H9 (cell line): Measurements from ENCODE around the gene OLFM4. TPM values are rescaled to one million over a fixed set of nuclear protein-coding genes. Genes with fewer than 3 reads are reported as not detected.

Source experiments
- DNase-seq: peaks from one replicate; pipeline ENCODE4 v3.0.0-alpha.2; 2017
- H2AFZ ChIP-seq: one replicate; pipeline ENCODE4 v1.6.1; 2013; ENCODE audit warnings: mild to moderate bottlenecking, low read length, control low read depth, moderate library complexity
- H2AK5ac ChIP-seq: 2 replicates; pipeline ENCODE4 v1.6.1; 2013; ENCODE audit warnings: low read length, control low read depth, mixed read lengths; ENCODE audit not compliant: insufficient read length
- H2BK120ac ChIP-seq: one replicate; pipeline ENCODE4 v1.6.1; 2013; ENCODE audit warnings: low read depth, mild to moderate bottlenecking, low read length, control low read depth, inconsistent platforms; ENCODE audit not compliant: poor library complexity, severe bottlenecking
- H2BK12ac ChIP-seq: 2 replicates; pipeline ENCODE4 v1.6.1; 2013; ENCODE audit warnings: low read length, control low read depth, mixed read lengths, low read depth; ENCODE audit not compliant: insufficient read length
- H2BK15ac ChIP-seq: 2 replicates; pipeline ENCODE4 v1.6.1; 2013; ENCODE audit warnings: low read depth, low read length, control low read depth
- H2BK20ac ChIP-seq: one replicate; pipeline ENCODE4 v1.6.1; 2013; ENCODE audit warnings: low read depth, mild to moderate bottlenecking, low read length, control low read depth, inconsistent platforms; ENCODE audit not compliant: poor library complexity, severe bottlenecking
- H2BK5ac ChIP-seq: 2 replicates; pipeline ENCODE4 v1.6.1; 2013; ENCODE audit warnings: low read length, control low read depth, mixed read lengths; ENCODE audit not compliant: insufficient read length
- H3K14ac ChIP-seq: 2 replicates; pipeline ENCODE4 v1.6.1; 2013; ENCODE audit warnings: low read length, control low read depth; ENCODE audit not compliant: insufficient read depth
- H3K18ac ChIP-seq: 2 replicates; pipeline ENCODE4 v1.6.1; 2013; ENCODE audit warnings: low read depth, mild to moderate bottlenecking, mixed read lengths, low read length, control low read depth; ENCODE audit not compliant: insufficient read length
- H3K23ac ChIP-seq: 2 replicates; pipeline ENCODE4 v1.6.1; 2013; ENCODE audit warnings: low read length, control low read depth, mixed read lengths, low read depth; ENCODE audit not compliant: insufficient read length
- H3K23me2 ChIP-seq: 2 replicates; pipeline ENCODE4 v1.6.1; 2013; ENCODE audit warnings: low read depth, mild to moderate bottlenecking, mixed read lengths, low read length, control low read depth; ENCODE audit not compliant: insufficient read length, poor library complexity, severe bottlenecking
- H3K27ac ChIP-seq: 2 replicates; pipeline ENCODE4 v1.5.1; 2013; ENCODE audit warnings: low read length, control low read depth, mixed read lengths, low read depth; ENCODE audit not compliant: insufficient read length
- H3K27me3 ChIP-seq: 2 replicates; pipeline ENCODE4 v1.6.1; 2013; ENCODE audit warnings: low read length, control low read depth, inconsistent platforms; ENCODE audit not compliant: insufficient read depth
- H3K4ac ChIP-seq: 2 replicates; pipeline ENCODE4 v1.6.1; 2013; ENCODE audit warnings: low read depth, mild to moderate bottlenecking, control low read depth, inconsistent platforms, low read length, moderate library complexity
- H3K4me1 ChIP-seq: 2 replicates; pipeline ENCODE4 v1.6.1; 2013; ENCODE audit warnings: low read length, control low read depth, inconsistent platforms; ENCODE audit not compliant: insufficient read depth
- H3K4me2 ChIP-seq: 2 replicates; pipeline ENCODE4 v1.6.1; 2013; ENCODE audit warnings: low read length, control low read depth, mixed read lengths; ENCODE audit not compliant: insufficient read length, insufficient read depth
- H3K56ac ChIP-seq: 2 replicates; pipeline ENCODE4 v1.6.1; 2013; ENCODE audit warnings: low read depth, mild to moderate bottlenecking, mixed read lengths, low read length, control low read depth; ENCODE audit not compliant: insufficient read length
- H3K79me1 ChIP-seq: 2 replicates; pipeline ENCODE4 v1.6.1; 2013; ENCODE audit warnings: low read depth, mild to moderate bottlenecking, moderate library complexity, low read length, control low read depth, inconsistent platforms; ENCODE audit not compliant: insufficient read depth, poor library complexity, severe bottlenecking
- H3K79me2 ChIP-seq: 2 replicates; pipeline ENCODE4 v1.6.1; 2013; ENCODE audit warnings: low read length, control low read depth, inconsistent platforms; ENCODE audit not compliant: insufficient read depth
- H3K9ac ChIP-seq: 2 replicates; pipeline ENCODE4 v1.6.1; 2013; ENCODE audit warnings: low read length, control low read depth, mixed read lengths; ENCODE audit not compliant: insufficient read length; ENCODE audit errors: extremely low read depth
- H3K9me3 ChIP-seq: one replicate; pipeline ENCODE4 v1.6.1; 2013; ENCODE audit warnings: low read depth, low read length, inconsistent platforms; ENCODE audit not compliant: control insufficient read depth
- H3T11ph ChIP-seq: one replicate; pipeline ENCODE4 v1.6.1; 2013; ENCODE audit warnings: mild to moderate bottlenecking, low read length, control low read depth, inconsistent platforms
- H4K20me1 ChIP-seq: one replicate; pipeline ENCODE4 v1.6.1; 2013; ENCODE audit not compliant: control insufficient read depth, insufficient read length, insufficient read depth
- H4K5ac ChIP-seq: 2 replicates; pipeline ENCODE4 v1.6.1; 2013; ENCODE audit warnings: low read depth, mild to moderate bottlenecking, mixed read lengths, low read length, control low read depth; ENCODE audit not compliant: insufficient read length
- H4K8ac ChIP-seq: replicated peaks from 2 replicates; pipeline ENCODE4 v1.6.1; 2013; ENCODE audit warnings: low read length, control low read depth, mixed read lengths, low read depth; ENCODE audit not compliant: insufficient read length
- H4K91ac ChIP-seq: 2 replicates; pipeline ENCODE4 v1.6.1; 2013; ENCODE audit warnings: low read depth, mild to moderate bottlenecking, moderate library complexity, mixed read lengths, low read length, control low read depth; ENCODE audit not compliant: insufficient read length
- H3K27ac Mint-ChIP-seq, 3 experiments: 2 replicates in 2 of 3; 3 replicates in 1 of 3; pipeline ENCODE4 v1.8.0; 2020 to 2021; ENCODE audit warnings: mixed read lengths in 3 of 3, mild to moderate bottlenecking in 1 of 3, moderate library complexity in 1 of 3
- H3K27me3 Mint-ChIP-seq: 2 replicates; pipeline ENCODE4 v1.8.0; 2021; ENCODE audit warnings: low read depth, mild to moderate bottlenecking, moderate library complexity, mixed read lengths
- H3K36me3 Mint-ChIP-seq, 3 experiments: 2 replicates in 2 of 3; 3 replicates in 1 of 3; pipeline ENCODE4 v1.8.0; 2020 to 2021; ENCODE audit warnings: low read depth in 3 of 3, mixed read lengths in 3 of 3; ENCODE audit not compliant: insufficient read depth in 1 of 3
- H3K4me1 Mint-ChIP-seq, 2 experiments: 2 replicates each; pipeline ENCODE4 v1.8.0; 2020; ENCODE audit warnings: mixed read lengths in 2 of 2
- H3K4me3 Mint-ChIP-seq, 2 experiments: 2 replicates in 1 of 2; 3 replicates in 1 of 2; pipeline ENCODE4 v1.8.0; 2020 to 2021; ENCODE audit warnings: mild to moderate bottlenecking in 2 of 2, mixed read lengths in 2 of 2, moderate library complexity in 1 of 2
- H3K9me3 Mint-ChIP-seq, 2 experiments: 2 replicates in 1 of 2; 3 replicates in 1 of 2; pipeline ENCODE4 v1.8.0; 2020; ENCODE audit warnings: mild to moderate bottlenecking in 2 of 2, mixed read lengths in 2 of 2, moderate library complexity in 1 of 2
- WGBS: extraction: QIAGEN DNeasy Blood & Tissue Kit; methylation state at CpG from one replicate; pipeline ENCODE4 v1.1.7; 2013; ENCODE audit warnings: missing lambda C conversion rate, low lambda C conversion rate, mixed read lengths; ENCODE audit not compliant: insufficient read length; ENCODE audit errors: extremely low coverage; 5-methylcytosine and 5-hydroxymethylcytosine counted together
- total RNA-seq: library from RNA; stranded (reverse); gene quantifications from 2 replicates; pipeline ENCODE4 v1.2.1, GENCODE V29; 2021
- TF ChIP-seq, protein P1 (sequence below): fragments of 200-600 bp; sonication (generic); conservative IDR thresholded peaks from 3 replicates; pipeline ENCODE4 v1.8.0; 2021; ENCODE audit warnings: antibody characterized with exemption, mild to moderate bottlenecking

OLFM4 gene
- total RNA-seq, 1 experiment from 2014 or later, result not detected

DNA sequence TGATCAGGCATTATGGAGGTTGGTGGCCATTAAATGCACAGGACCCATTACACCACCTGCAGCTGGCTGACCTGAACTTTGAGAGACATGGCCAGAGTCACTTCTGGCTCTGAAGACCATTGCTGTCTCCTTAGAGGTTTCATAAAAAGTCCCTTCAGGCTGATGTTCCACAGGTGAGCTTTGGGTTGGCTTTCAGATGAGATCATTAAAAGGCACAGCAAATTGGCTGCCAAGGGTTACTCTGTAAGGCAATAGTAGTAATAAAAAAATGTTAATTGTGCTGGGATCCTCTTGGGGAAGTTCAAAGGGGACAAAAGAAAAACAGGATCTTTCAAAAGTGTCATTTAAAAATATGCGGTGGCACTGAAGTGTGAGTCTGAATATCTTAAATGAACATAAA lies 4.2 kb downstream of the OLFM4 start:
- H3K14ac ChIP-seq, result no peak overlapping the region
- H2AK5ac ChIP-seq, result no peak overlapping the region
- H4K20me1 ChIP-seq, result no peaks in the 10 kb centered on the region
- H3K9ac ChIP-seq, result no peak overlapping the region
- H4K91ac ChIP-seq, result no peak overlapping the region
- no peak overlapping the region for H2BK120ac ChIP-seq
- 0 out of 2 replicates have a peak, but pooled peaks cover 2% of the 10 kb centered on the region for H3K4me1 ChIP-seq
- no peak overlapping the region for H3K23ac ChIP-seq
- no peak overlapping the region for H2BK5ac ChIP-seq
- H3K56ac ChIP-seq, result no peak overlapping the region
- no CpG with 5 or more reads among the region's 1 CpG for WGBS
- no peak overlapping the region for H4K8ac ChIP-seq
- no peaks in the 10 kb centered on the region for H3K27me3 ChIP-seq
- no peaks in the 10 kb centered on the region for H3K9me3 Mint-ChIP-seq
- no peak overlapping the region for H2BK15ac ChIP-seq
- no peaks in the 10 kb centered on the region for H3K79me2 ChIP-seq
- TF ChIP-seq, protein P1, sequence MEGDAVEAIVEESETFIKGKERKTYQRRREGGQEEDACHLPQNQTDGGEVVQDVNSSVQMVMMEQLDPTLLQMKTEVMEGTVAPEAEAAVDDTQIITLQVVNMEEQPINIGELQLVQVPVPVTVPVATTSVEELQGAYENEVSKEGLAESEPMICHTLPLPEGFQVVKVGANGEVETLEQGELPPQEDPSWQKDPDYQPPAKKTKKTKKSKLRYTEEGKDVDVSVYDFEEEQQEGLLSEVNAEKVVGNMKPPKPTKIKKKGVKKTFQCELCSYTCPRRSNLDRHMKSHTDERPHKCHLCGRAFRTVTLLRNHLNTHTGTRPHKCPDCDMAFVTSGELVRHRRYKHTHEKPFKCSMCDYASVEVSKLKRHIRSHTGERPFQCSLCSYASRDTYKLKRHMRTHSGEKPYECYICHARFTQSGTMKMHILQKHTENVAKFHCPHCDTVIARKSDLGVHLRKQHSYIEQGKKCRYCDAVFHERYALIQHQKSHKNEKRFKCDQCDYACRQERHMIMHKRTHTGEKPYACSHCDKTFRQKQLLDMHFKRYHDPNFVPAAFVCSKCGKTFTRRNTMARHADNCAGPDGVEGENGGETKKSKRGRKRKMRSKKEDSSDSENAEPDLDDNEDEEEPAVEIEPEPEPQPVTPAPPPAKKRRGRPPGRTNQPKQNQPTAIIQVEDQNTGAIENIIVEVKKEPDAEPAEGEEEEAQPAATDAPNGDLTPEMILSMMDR, result no peak
- no peak overlapping the region for H2BK20ac ChIP-seq
- H3T11ph ChIP-seq, result no peak overlapping the region
- H3K27ac ChIP-seq, result no peak overlapping the region
- no peaks in the 10 kb centered on the region for H3K79me1 ChIP-seq
- no peak overlapping the region for H3K4me3 Mint-ChIP-seq
- no peak overlapping the region for H3K4ac ChIP-seq
- no peak overlapping the region for H3K27ac Mint-ChIP-seq
- no peaks in the 10 kb centered on the region for H3K23me2 ChIP-seq
- H2AFZ ChIP-seq, result no peak overlapping the region
- H2BK12ac ChIP-seq, result no peak overlapping the region
- H3K4me2 ChIP-seq, result no peak overlapping the region
- no peaks in the 10 kb centered on the region for H3K9me3 ChIP-seq
- H3K36me3 Mint-ChIP-seq, result no peaks in the 10 kb centered on the region
- no peak overlapping the region for H4K5ac ChIP-seq
- no peak for DNase-seq
- H3K4me1 Mint-ChIP-seq, result peaks cover 13 to 31% of the 10 kb centered on the region in 2 experiments
- no peak overlapping the region for H3K18ac ChIP-seq
- peaks cover 6% of the 10 kb centered on the region for H3K27me3 Mint-ChIP-seq
